Tibial nerve (tissue), 4 donors: ENCODE data around the gene SBNO2. TPM values are rescaled to one million over a fixed set of nuclear protein-coding genes. Genes with fewer than 3 reads are reported as not detected.

Source experiments
- DNase-seq, 2 donors: peaks; one replicate each; pipeline ENCODE4 v3.0.0-alpha.2; 2019; ENCODE audit warnings: low spot score in 2 of 2
- H3K27ac ChIP-seq, 4 donors: fragments of 200-600 bp; sonication (generic) in 3 of 4; one replicate each; pipeline ENCODE4 v1.5.1; 2017 to 2019; ENCODE audit warnings: mild to moderate bottlenecking in 1 of 4
- H3K27me3 ChIP-seq, 2 donors: fragments of 200-600 bp; sonication (generic) in 1 of 2; one replicate each; pipeline versions ENCODE4 v1.5.1 to v1.6.0; 2017 to 2019
- H3K36me3 ChIP-seq, 3 donors: fragments of 200-600 bp; sonication (generic); one replicate each; pipeline ENCODE4 v1.5.1; 2018 to 2019
- H3K4me1 ChIP-seq, 4 donors: fragments of 200-600 bp; sonication (generic) in 3 of 4; one replicate each; pipeline ENCODE4 v1.5.1; 2017 to 2019
- H3K4me3 ChIP-seq, 4 donors: fragments of 200-600 bp; sonication (generic) in 3 of 4; one replicate each; pipeline ENCODE4 v1.5.1; 2017 to 2019; ENCODE audit warnings: mild to moderate bottlenecking in 1 of 4, moderate library complexity in 1 of 4
- H3K9me3 ChIP-seq, 4 donors: fragments of 200-600 bp; sonication (generic) in 3 of 4; one replicate each; pipeline ENCODE4 v1.5.1; 2017 to 2019
- EP300 ChIP-seq, 2 donors: sonication (generic); formaldehyde crosslinking; IDR thresholded peaks; one replicate each; pipeline ENCODE4 v1.6.1; 2017; ENCODE audit warnings: antibody characterized with exemption in 2 of 2, mild to moderate bottlenecking in 1 of 2
- POLR2A ChIP-seq, 2 donors: fragments of 450-650 bp; IDR thresholded peaks; one replicate each; pipeline ENCODE4 v1.6.1; 2017; ENCODE audit warnings: antibody characterized with exemption in 2 of 2, mild to moderate bottlenecking in 2 of 2, moderate library complexity in 2 of 2
- WGBS, 2 donors: methylation state at CpG; one replicate each; pipeline ENCODE4 v1.1.5; 2018; 5-methylcytosine and 5-hydroxymethylcytosine counted together
- total RNA-seq, 4 donors: library from RNA; depleted of rRNA; stranded (reverse); fragments of >200 nt; gene quantifications; one replicate each; pipeline ENCODE4 v1.1.0, GENCODE V29; 2016
- TF ChIP-seq, protein P1 (sequence below), 5 experiments: fragments of 200-600 bp in 3 of 5; fragments of 450-650 bp in 2 of 5; sonication (generic) in 3 of 5; IDR thresholded peaks; one replicate each; pipeline ENCODE4 v1.5.1; 2016 to 2019; ENCODE audit warnings: antibody characterized with exemption in 5 of 5, mild to moderate bottlenecking in 3 of 5, moderate library complexity in 2 of 5

The SBNO2 gene
- total RNA-seq, 4 donors from 2014 or later, result 26.6 to 105 (median 39.3) TPM

DNA sequence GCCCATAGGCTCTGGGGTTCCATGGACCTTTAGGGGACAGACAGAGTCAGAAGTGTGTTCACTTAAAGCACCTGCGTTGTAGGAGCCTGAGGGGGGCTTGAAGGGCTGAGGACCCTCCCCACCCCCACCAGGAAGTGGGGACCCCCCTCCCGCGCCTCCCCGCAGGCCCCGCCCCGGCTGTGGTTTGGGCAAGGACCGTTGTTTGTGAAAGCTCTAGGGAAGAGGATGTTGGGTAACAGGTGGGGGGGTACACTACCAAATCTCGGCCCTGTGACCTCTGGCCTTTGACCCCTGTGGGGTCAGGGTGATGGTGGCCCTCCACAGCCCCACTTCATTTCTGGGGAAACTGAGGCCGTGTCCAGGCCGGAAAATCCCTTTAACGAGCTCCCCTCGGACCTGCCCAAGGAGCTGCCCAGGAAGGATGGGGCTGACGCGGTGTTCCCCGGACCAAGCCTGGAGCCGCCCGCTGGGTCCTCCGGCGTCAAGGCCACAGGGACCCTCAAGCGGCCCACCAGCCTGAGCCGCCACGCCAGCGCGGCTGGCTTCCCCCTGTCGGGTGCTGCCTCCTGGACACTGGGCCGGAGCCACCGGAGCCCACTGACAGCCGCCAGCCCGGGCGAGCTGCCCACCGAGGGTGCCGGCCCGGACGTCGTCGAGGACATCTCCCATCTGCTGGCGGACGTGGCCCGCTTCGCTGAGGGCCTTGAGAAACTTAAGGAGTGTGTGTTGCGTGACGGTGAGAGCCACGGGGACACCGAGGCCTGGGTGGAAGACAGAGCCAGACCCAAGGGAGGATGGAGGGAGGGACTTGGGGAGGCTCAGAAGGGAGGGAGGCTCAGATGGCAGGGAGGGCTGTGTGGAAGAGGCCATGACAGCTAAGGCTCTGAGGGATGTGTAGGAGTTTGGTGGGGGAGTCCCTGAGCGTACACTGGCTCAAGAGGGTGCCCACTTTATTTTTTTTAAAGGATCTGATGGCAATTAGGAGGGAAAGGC is 105.8 kb downstream of the SBNO2 start:
- Histone ChIP-seq H3K27ac (peak overlapping the region in 2 of 4 donors; percentile 65 to 87), H3K36me3 (no peaks in the 10 kb centered on the region), H3K9me3 (no peaks in the 10 kb centered on the region), H3K4me3 (peak overlapping the region; percentile 25 to 55 (median 42)), H3K4me1 (peaks cover 0 to 69% (median 25%) of the 10 kb centered on the region in 4 donors), H3K27me3 (peaks cover 2 to 75% of the 10 kb centered on the region in 2 donors)
- peak in 1 of 2 donors; percentile 26 for TF ChIP-seq EP300 (IDR thresholded peaks at IDR 0.05)
- TF ChIP-seq, protein P1, sequence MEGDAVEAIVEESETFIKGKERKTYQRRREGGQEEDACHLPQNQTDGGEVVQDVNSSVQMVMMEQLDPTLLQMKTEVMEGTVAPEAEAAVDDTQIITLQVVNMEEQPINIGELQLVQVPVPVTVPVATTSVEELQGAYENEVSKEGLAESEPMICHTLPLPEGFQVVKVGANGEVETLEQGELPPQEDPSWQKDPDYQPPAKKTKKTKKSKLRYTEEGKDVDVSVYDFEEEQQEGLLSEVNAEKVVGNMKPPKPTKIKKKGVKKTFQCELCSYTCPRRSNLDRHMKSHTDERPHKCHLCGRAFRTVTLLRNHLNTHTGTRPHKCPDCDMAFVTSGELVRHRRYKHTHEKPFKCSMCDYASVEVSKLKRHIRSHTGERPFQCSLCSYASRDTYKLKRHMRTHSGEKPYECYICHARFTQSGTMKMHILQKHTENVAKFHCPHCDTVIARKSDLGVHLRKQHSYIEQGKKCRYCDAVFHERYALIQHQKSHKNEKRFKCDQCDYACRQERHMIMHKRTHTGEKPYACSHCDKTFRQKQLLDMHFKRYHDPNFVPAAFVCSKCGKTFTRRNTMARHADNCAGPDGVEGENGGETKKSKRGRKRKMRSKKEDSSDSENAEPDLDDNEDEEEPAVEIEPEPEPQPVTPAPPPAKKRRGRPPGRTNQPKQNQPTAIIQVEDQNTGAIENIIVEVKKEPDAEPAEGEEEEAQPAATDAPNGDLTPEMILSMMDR (IDR thresholded peaks at IDR 0.05), result no peak
- 65 to 73% methylated on average over 24 to 27 of the region's 45 CpGs for WGBS, 2 donors
- peak in 1 of 2 donors; percentile 48 for DNase-seq

DNA sequence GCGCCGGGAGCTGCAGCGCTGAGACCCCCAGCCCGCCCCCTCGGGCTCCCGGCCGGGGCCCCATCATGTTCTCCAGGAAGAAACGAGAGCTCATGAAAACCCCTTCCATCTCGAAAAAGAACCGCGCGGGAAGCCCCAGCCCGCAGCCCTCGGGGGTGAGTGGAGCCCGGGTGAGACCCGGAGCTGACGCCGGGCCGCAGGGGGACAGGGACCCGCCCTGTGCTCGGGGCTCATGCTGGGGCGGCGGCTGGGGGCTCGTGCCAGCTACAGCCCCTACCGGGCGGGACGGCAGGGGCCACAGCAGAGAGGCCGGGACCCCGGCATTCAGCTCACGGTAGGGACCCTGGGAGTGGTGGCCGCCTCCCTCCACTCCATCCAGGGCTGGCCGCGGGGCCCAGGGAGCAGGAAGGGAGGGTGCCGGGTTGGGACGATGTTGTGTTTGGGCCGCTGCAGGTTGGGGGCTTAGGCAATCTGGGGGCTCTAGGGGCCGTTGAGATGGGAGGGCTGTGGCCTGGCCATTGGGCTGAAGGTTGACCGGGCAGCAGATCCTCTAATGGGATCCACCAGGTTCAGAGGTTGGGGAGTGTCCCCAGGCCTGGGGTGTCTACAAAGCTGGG is 106.6 kb downstream of the SBNO2 start:
- Histone ChIP-seq H3K4me3 (peak overlapping the region; percentile 25 to 55 (median 42)), H3K4me1 (peaks cover 0 to 69% (median 25%) of the 10 kb centered on the region in 4 donors), H3K27ac (peak overlapping the region; percentile 5 to 87 (median 48)), H3K9me3 (no peaks in the 10 kb centered on the region), H3K27me3 (peaks cover 2 to 70% of the 10 kb centered on the region in 2 donors), H3K36me3 (no peaks in the 10 kb centered on the region)
- no peak for DNase-seq
- TF ChIP-seq, protein P1 (IDR thresholded peaks at IDR 0.05), result no peak
- no peak for TF ChIP-seq POLR2A (IDR thresholded peaks at IDR 0.05)
- TF ChIP-seq EP300 (IDR thresholded peaks at IDR 0.05), result no peak
- 4 to 5% methylated on average over 27 to 29 of the region's 38 CpGs for WGBS, 2 donors

DNA sequence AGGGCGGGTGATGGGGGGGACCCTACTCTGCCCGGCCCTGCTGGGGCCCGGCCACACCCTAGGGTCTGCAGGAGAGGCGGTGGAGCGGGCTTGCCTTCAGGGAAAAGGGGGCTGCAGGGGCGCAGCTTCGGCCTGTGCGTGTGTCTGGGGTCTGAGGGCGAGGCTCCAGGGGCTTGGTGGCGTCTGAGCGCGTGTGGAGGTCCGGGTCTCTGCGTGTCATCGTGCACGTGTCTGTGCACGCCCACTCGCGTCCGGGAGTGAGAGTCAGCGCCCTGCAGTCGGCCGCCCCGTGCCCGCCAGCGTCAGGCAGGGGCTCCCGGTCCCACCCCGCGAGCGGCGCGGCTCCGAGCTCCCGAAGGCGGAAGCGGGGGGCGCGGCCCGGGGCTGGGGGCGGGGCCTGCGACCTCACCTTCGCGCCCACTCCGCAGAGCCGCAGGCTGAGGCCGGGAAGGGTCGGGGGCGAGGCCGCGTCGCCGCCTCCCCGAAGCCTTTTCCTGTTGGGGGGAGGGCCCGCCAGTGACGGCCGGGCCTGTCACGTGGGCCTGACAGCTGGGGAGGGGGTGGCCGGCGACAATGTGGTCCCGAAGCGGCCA is 107.2 kb downstream of the SBNO2 start, which contains the start of gene ARHGAP45:
Gene ARHGAP45, plus strand, starts transcription at position 420 of the 593 bp plus-strand sequence. CDS start 239 bp downstream, outside the sequence.
- Histone ChIP-seq H3K4me3 (peak within 1 kb of the TSS; percentile 25 to 55 (median 42)), H3K36me3 (no peaks in the 10 kb centered on the region), H3K27ac (peak within 1 kb of the TSS; percentile 5 to 87 (median 48)), H3K27me3 (peaks cover 2 to 64% of the 10 kb centered on the region in 2 donors), H3K4me1 (peaks cover 0 to 65% (median 23%) of the 10 kb centered on the region in 4 donors), H3K9me3 (peaks cover 0 to 4% (median 0%) of the 10 kb centered on the region in 4 donors)
- TF ChIP-seq, protein P1 (IDR thresholded peaks at IDR 0.05), result no peak
- TF ChIP-seq POLR2A (IDR thresholded peaks at IDR 0.05), result peak in 1 of 2 donors; percentile 10
- DNase-seq, result no peak
- 3 to 6% methylated on average over 14 to 15 of the region's 61 CpGs for WGBS, 2 donors

DNA sequence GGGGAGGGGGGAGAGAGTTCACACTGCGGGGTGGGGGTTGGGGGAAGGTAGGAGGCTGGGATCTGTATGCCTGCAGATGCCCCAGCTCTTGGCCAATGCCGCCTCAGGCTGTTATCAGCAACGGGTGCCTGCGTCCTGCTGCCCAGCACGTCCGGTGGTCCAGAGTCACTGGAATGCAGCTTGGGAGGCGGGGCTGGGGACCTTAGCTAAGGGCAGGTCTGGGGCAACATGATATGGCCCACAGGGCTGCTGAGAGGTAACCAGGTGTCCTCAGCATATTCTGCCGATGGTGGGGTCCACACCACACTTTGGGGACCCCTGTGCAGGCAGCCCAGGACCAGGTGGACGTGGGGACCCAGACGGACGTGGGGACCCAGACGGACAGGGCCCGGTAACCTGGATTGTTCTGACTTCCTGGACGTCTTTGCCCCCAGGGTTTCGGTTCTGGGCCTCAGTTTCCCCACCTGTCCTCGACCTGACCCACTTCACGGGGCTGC is 107.8 kb downstream of the SBNO2 start:
- TF ChIP-seq EP300 (IDR thresholded peaks at IDR 0.05) (no peak), POLR2A (IDR thresholded peaks at IDR 0.05) (no peak)
- TF ChIP-seq, protein P1 (IDR thresholded peaks at IDR 0.05), result no peak
- Histone ChIP-seq H3K27ac (peak overlapping the region in 1 of 4 donors; percentile 87), H3K27me3 (peaks cover 2 to 59% of the 10 kb centered on the region in 2 donors), H3K4me1 (peaks cover 0 to 60% (median 19%) of the 10 kb centered on the region in 4 donors), H3K4me3 (peak overlapping the region in 2 of 4 donors; percentile 47 to 55), H3K9me3 (peaks cover 0 to 4% (median 0%) of the 10 kb centered on the region in 4 donors), H3K36me3 (no peaks in the 10 kb centered on the region)
- DNase-seq, result no peak
- WGBS, 2 donors, result 34 to 49% methylated on average over 15 to 17 of the region's 17 CpGs
